GM18873 (cell line): ENCODE measurements around the gene ZNF385B.

ENCODE experiments used
- ATAC-seq: cut with Tn5 transposase; IDR thresholded peaks from one replicate; pipeline ENCODE4 v1.9.1; 2021; ENCODE audit warnings: mild to moderate bottlenecking, moderate library complexity, moderate number of reproducible peaks; ENCODE audit not compliant: unreplicated experiment, low FRiP score

ZNF385B gene

GRCh38 chr2:179857236-179857635, 4.2 kb downstream of the ZNF385B start:
- ATAC-seq, result no peak

GRCh38 chr2:179856205-179856604, 5.2 kb downstream of the ZNF385B start:
- no peak for ATAC-seq

GRCh38 chr2:179855673-179856072, 5.7 kb downstream of the ZNF385B start:
- no peak for ATAC-seq

GRCh38 chr2:179854891-179855290, 6.5 kb downstream of the ZNF385B start:
- ATAC-seq, result no peak

- ATAC-seq, result no peak
Measured at GRCh38 chr2:179853108-179853507, 8.3 kb downstream of the ZNF385B start.

- ATAC-seq, result no peak
Measured at GRCh38 chr2:179850188-179850587, 11.2 kb downstream of the ZNF385B start.

GRCh38 chr2:179849719-179850118, 11.7 kb downstream of the ZNF385B start:
- ATAC-seq, result no peak

GRCh38 chr2:179843541-179843940, 17.9 kb downstream of the ZNF385B start:
- ATAC-seq, result no peak

- ATAC-seq, result no peak
Measured at GRCh38 chr2:179842498-179843153, 18.8 kb downstream of the ZNF385B start.

GRCh38 chr2:179840840-179841239, 20.6 kb downstream of the ZNF385B start:
- no peak for ATAC-seq

- ATAC-seq, result no peak
Measured at GRCh38 chr2:179837408-179837807, 24.0 kb downstream of the ZNF385B start.

- no peak for ATAC-seq
Measured at GRCh38 chr2:179830043-179830787, 31.2 kb downstream of the ZNF385B start.

- ATAC-seq, result no peak
Measured at GRCh38 chr2:179826297-179826696, 35.1 kb downstream of the ZNF385B start.

GRCh38 chr2:179825494-179825893, 35.9 kb downstream of the ZNF385B start:
- no peak for ATAC-seq

- ATAC-seq, result no peak
Measured at GRCh38 chr2:179824961-179825360, 36.5 kb downstream of the ZNF385B start.

- ATAC-seq, result no peak
Measured at GRCh38 chr2:179822540-179822939, 38.9 kb downstream of the ZNF385B start.

- no peak for ATAC-seq
Measured at GRCh38 chr2:179818546-179818945, 42.9 kb downstream of the ZNF385B start.

GRCh38 chr2:179817181-179817841, 44.1 kb downstream of the ZNF385B start:
- ATAC-seq, result no peak

- ATAC-seq, result no peak
Measured at GRCh38 chr2:179814050-179814449, 47.4 kb downstream of the ZNF385B start.

- no peak for ATAC-seq
Measured at GRCh38 chr2:179812501-179812900, 48.9 kb downstream of the ZNF385B start.

- no peak for ATAC-seq
Measured at GRCh38 chr2:179811042-179811441, 50.4 kb downstream of the ZNF385B start.

GRCh38 chr2:179809606-179810005, 51.8 kb downstream of the ZNF385B start:
- no peak for ATAC-seq
